Measurements from ENCODE around the gene GPX1. TPM values are rescaled to one million over a fixed set of nuclear protein-coding genes. Genes with fewer than 3 reads are reported as not detected.
"Not testable (repeated sequence)": the region's sequence is repeated elsewhere in the genome, so short reads cannot be mapped to it uniquely, and the experiment has no call there.

Gene GPX1
- total RNA-seq, result 118 TPM
- 100 to 1,000 TPM; 124 to 153 (median 143) TPM for polyA plus RNA-seq (ENCODE audit: insufficient read depth in 1 of 8, insufficient read length in 8 of 8, low replicate concordance in 1 of 8)
- long read RNA-seq, donor 1, transcript GPX1-202 (2 exons, 1,151 nt), result major isoform, 41 of 57 reads
- long read RNA-seq, donor 1, transcript GPX1-201 (1 exons, 1,135 nt), result minor isoform, 15 of 57 reads
- long read RNA-seq, donor 1, partial matches to known transcripts, result 0 of 57 reads
- long read RNA-seq, donor 1, other reads (novel, unspliced or antisense), result 0 of 57 reads
- long read RNA-seq, donor 2, partial matches to known transcripts, result 0 of 6 reads
- long read RNA-seq, donor 2, other reads (novel, unspliced or antisense), result 0 of 6 reads
- long read RNA-seq, donor 3, transcript GPX1-202 (2 exons, 1,151 nt), result major isoform, 91 of 120 reads
- long read RNA-seq, donor 3, transcript GPX1-201 (1 exons, 1,135 nt), result minor isoform, 28 of 120 reads
- long read RNA-seq, donor 3, partial matches to known transcripts, result 0 of 120 reads
- long read RNA-seq, donor 3, other reads (novel, unspliced or antisense), result 0 of 120 reads
- long read RNA-seq, donor 4, transcript GPX1-202 (2 exons, 1,151 nt), result major isoform, 60 of 78 reads
- long read RNA-seq, donor 4, transcript GPX1-201 (1 exons, 1,135 nt), result minor isoform, 18 of 78 reads
- long read RNA-seq, donor 4, partial matches to known transcripts, result 0 of 78 reads
- long read RNA-seq, donor 4, other reads (novel, unspliced or antisense), result 0 of 78 reads
- long read RNA-seq, donor 5, transcript GPX1-201 (1 exons, 1,135 nt), result minor isoform, 74 of 296 reads
- long read RNA-seq, donor 5, transcript GPX1-202 (2 exons, 1,151 nt), result major isoform, 222 of 296 reads
- long read RNA-seq, donor 5, partial matches to known transcripts, result 0 of 296 reads
- long read RNA-seq, donor 5, other reads (novel, unspliced or antisense), result 0 of 296 reads
- long read RNA-seq, donor 6, transcript GPX1-201 (1 exons, 1,135 nt), result minor isoform, 49 of 172 reads
- long read RNA-seq, donor 6, transcript GPX1-202 (2 exons, 1,151 nt), result major isoform, 122 of 172 reads
- long read RNA-seq, donor 6, partial matches to known transcripts, result 0 of 172 reads
- long read RNA-seq, donor 6, other reads (novel, unspliced or antisense), result 0 of 172 reads
- long read RNA-seq, donor 7, transcript GPX1-201 (1 exons, 1,135 nt), result minor isoform, 59 of 131 reads
- long read RNA-seq, donor 7, transcript GPX1-202 (2 exons, 1,151 nt), result major isoform, 69 of 131 reads
- long read RNA-seq, donor 7, partial matches to known transcripts, result 0 of 131 reads
- long read RNA-seq, donor 7, other reads (novel, unspliced or antisense), result 0 of 131 reads
- long read RNA-seq, donor 8, transcript GPX1-201 (1 exons, 1,135 nt), result minor isoform, 34 of 81 reads
- long read RNA-seq, donor 8, transcript GPX1-202 (2 exons, 1,151 nt), result major isoform, 47 of 81 reads
- long read RNA-seq, donor 8, partial matches to known transcripts, result 0 of 81 reads
- long read RNA-seq, donor 8, other reads (novel, unspliced or antisense), result 0 of 81 reads
- long read RNA-seq, donor 9, transcript GPX1-201 (1 exons, 1,135 nt), result minor isoform, 50 of 119 reads
- long read RNA-seq, donor 9, transcript GPX1-202 (2 exons, 1,151 nt), result major isoform, 68 of 119 reads
- long read RNA-seq, donor 9, partial matches to known transcripts, result 0 of 119 reads
- long read RNA-seq, donor 9, other reads (novel, unspliced or antisense), result 0 of 119 reads
- long read RNA-seq, donor 10, transcript GPX1-202 (2 exons, 1,151 nt), result major isoform, 77 of 114 reads
- long read RNA-seq, donor 10, transcript GPX1-201 (1 exons, 1,135 nt), result minor isoform, 37 of 114 reads
- long read RNA-seq, donor 10, partial matches to known transcripts, result 0 of 114 reads
- long read RNA-seq, donor 10, other reads (novel, unspliced or antisense), result 0 of 114 reads
- long read RNA-seq, donor 11, transcript GPX1-201 (1 exons, 1,135 nt), result minor isoform, 35 of 113 reads
- long read RNA-seq, donor 11, transcript GPX1-202 (2 exons, 1,151 nt), result major isoform, 78 of 113 reads
- long read RNA-seq, donor 11, partial matches to known transcripts, result 0 of 113 reads
- long read RNA-seq, donor 11, other reads (novel, unspliced or antisense), result 0 of 113 reads

DNA sequence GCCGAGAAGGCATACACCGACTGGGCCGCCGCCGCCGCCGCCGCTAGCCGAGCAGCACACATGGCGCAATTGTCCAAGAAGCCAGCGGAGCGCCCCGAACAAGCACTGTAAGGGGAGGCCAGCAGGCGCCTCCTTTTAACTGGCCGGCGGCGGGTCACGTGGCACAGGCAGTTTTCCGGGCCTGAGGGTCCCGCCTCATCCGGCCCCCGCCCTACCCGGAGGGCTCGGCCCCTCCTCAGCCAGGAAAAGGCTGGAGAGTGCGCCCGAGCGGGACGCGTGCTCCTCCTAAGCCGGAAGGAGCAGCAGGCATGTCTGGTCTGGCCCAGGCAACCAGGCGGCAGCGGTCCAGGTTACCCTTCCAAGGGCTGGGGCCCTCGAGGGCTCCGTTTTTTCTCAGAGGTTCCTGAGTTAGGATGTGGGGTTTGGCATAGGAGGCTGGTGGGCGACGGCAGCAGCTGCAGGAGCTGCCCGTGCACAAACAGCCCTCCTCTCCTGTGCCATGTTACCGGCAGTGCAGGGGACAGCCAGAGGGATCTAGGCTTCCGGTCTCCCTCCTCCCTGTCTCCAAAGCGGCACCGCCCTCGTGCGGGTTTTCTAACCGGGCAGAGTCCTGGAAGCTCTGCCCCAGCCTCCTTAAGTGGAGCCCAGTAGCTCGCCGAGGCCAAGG lies at the start of gene GPX1:
GPX1 (minus strand) TSS at position 137 of the 667 bp plus-strand sequence; CDS start at position 62, 75 bp downstream.
- WGBS (ENCODE audit: insufficient coverage), result 1% methylated on average over 29 of the region's 46 CpGs
- peaks cover 26% of the 10 kb centered on the region for H3K4me1 ChIP-seq (ENCODE audit: control insufficient read depth, insufficient read depth, low read length)
- peaks cover 57% of the 10 kb centered on the region for H3K36me3 ChIP-seq (ENCODE audit: control insufficient read depth, insufficient read depth, low read length)

DNA sequence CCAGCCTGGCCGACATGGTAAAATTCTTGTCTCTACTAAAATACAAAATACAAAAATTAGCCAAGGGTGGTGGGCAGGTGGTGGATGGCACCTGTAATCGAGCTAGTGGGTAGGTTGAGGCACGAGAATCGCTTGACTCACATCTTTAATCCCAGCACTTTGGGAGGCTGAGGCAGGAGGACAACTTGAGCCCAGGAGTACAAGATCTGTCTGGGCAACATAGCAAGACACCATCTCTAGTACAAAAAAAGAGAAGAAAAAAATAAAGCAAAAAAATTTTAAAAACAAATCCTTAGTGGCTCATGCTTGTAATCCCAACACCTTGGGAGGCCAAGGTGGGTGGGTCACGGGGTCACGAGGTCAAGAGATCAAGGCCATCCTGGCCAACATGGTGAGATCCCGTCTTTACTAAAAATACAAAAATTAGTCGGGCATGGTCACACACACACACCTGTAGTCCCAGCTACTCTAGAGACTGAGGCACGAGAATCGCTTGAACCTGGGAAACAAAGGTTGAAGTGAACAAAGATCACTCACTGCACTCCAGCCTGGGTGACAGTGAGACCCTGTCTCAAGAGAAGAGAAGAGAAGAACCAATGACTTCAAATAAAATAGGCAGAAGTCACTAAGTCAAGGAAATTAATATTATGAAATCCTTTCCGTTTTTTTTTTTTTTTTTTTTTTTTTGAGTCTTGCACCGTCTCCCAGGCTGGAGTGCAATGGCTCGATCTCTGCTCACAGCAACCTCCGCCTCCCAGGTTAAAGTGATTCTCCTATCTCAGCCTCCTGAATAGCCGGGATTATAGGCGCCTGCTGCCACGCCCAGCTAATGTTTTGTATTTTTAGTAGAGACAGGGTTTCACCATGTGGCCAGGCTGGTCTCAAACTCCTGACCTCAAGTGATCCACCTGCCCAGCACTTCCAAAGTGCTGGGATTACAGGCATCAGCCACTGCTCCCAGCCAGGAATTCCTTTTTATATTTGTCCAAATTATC lies 48.7 kb upstream of the GPX1 start:
- H3K27me3 ChIP-seq (ENCODE audit: control insufficient read depth, insufficient read depth, low read length), result no peaks in the 10 kb centered on the region
- H3K27ac ChIP-seq (ENCODE audit: low read length), result peak overlapping the region; percentile 3
- DNase-seq, result no peak
- H3K4me3 ChIP-seq (ENCODE audit: low read length), result no peak overlapping the region
- H3K4me1 ChIP-seq (ENCODE audit: control insufficient read depth, insufficient read depth, low read length), result peaks cover 23% of the 10 kb centered on the region
- no peaks in the 10 kb centered on the region for H3K9me3 ChIP-seq (replicated peaks; ENCODE audit: control insufficient read depth, low read depth, low read length)
- peaks cover 8% of the 10 kb centered on the region for H3K36me3 ChIP-seq (ENCODE audit: control insufficient read depth, insufficient read depth, low read length)
- WGBS (ENCODE audit: insufficient coverage), result no CpG with 5 or more reads among the region's 17 CpGs

More for the DNA sequence above, at the start of gene GPX1:
- Histone ChIP-seq H3K9me3 (replicated peaks; ENCODE audit: control insufficient read depth, low read depth, low read length) (no peaks in the 10 kb centered on the region), H3K27me3 (ENCODE audit: control insufficient read depth, insufficient read depth, low read length) (no peaks in the 10 kb centered on the region), H3K27ac (ENCODE audit: low read length) (peak within 1 kb of the TSS; percentile 89), H3K4me3 (ENCODE audit: low read length) (peak within 1 kb of the TSS; percentile 73)
- peak; percentile 98 for DNase-seq

DNA sequence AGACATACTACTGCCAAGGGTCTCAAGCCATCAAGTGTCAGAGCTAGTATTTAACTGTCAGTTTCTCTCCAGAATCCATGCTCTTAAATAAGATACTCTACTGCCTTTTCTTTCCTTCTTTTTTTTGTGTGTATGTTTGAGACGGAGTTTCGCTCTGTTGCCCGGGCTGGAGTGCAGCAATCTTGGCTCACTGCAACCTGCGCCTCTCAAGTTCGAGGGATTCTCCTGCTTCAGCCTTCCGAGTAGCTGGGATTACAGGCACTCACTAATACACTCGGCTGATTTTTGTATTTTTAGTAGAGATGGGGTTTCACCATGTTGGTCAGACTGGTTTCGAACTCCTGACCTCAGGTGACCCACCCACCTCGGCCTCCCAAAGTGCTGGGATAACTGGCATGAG lies 47.4 kb upstream of the GPX1 start:
- H3K27ac ChIP-seq (ENCODE audit: low read length), result peak overlapping the region; percentile 35
- H3K4me1 ChIP-seq (ENCODE audit: control insufficient read depth, insufficient read depth, low read length), result peaks cover 23% of the 10 kb centered on the region
- H3K4me3 ChIP-seq (ENCODE audit: low read length); H3K9me3 ChIP-seq (replicated peaks; ENCODE audit: control insufficient read depth, low read depth, low read length); DNase-seq; H3K27me3 ChIP-seq (ENCODE audit: control insufficient read depth, insufficient read depth, low read length): not testable (repeated sequence)
- peaks cover 12% of the 10 kb centered on the region for H3K36me3 ChIP-seq (ENCODE audit: control insufficient read depth, insufficient read depth, low read length)
- WGBS (ENCODE audit: insufficient coverage), result 33% methylated on average over 5 of the region's 9 CpGs

DNA sequence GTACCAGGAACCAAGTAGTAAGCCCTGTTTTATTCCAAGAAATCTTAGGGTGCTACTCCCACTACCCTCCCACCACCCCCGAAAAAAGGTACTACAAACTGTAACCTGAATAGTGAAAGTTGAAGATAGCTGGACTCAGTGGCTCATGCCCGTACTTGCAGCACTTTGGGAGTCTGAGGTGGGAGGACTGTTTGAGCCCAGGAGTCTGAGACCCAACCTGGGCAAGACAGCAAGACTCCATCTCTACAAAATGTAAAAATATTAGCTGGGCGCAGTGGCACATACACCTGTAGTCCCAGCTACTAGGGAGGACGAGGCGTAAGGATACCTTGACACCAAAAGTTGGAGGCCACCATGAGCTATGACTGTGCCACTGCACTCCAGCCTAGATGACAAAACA lies 45.7 kb upstream of the GPX1 start:
- Histone ChIP-seq H3K9me3 (replicated peaks; ENCODE audit: control insufficient read depth, low read depth, low read length) (no peaks in the 10 kb centered on the region), H3K36me3 (ENCODE audit: control insufficient read depth, insufficient read depth, low read length) (peaks cover 12% of the 10 kb centered on the region), H3K4me1 (ENCODE audit: control insufficient read depth, insufficient read depth, low read length) (peaks cover 14% of the 10 kb centered on the region), H3K27ac (ENCODE audit: low read length) (no peak overlapping the region), H3K4me3 (ENCODE audit: low read length) (no peak overlapping the region), H3K27me3 (ENCODE audit: control insufficient read depth, insufficient read depth, low read length) (no peaks in the 10 kb centered on the region)
- no peak for DNase-seq
- WGBS (ENCODE audit: insufficient coverage), result 88% methylated on average over 3 of the region's 5 CpGs

DNA sequence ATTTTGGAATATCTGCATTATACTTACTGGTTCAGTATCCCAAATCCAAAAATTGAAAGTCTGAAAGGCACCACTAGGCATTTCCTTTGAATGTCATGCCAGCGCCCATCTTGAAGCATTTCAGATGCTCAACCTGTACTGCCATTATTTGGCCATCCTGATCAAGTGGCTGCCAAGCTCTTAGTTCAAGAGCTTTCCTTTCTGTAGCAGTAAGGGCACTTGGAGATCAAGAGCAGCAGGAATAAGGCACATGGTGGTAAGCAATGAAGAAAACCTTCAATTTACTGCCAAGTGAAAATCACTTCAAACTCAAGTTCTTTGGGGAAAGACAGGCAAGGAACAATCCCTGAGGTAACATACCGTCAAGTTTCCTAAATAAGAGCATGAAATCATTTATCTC lies 43.6 kb upstream of the GPX1 start:
- H3K36me3 ChIP-seq (ENCODE audit: control insufficient read depth, insufficient read depth, low read length), result peaks cover 14% of the 10 kb centered on the region
- WGBS (ENCODE audit: insufficient coverage), result no CpG with 5 or more reads among the region's 2 CpGs
- no peaks in the 10 kb centered on the region for H3K9me3 ChIP-seq (replicated peaks; ENCODE audit: control insufficient read depth, low read depth, low read length)
- no peak for DNase-seq
- H3K4me1 ChIP-seq (ENCODE audit: control insufficient read depth, insufficient read depth, low read length), result peaks cover 16% of the 10 kb centered on the region
- H3K4me3 ChIP-seq (ENCODE audit: low read length), result no peak overlapping the region
- no peaks in the 10 kb centered on the region for H3K27me3 ChIP-seq (ENCODE audit: control insufficient read depth, insufficient read depth, low read length)
- H3K27ac ChIP-seq (ENCODE audit: low read length), result no peak overlapping the region

DNA sequence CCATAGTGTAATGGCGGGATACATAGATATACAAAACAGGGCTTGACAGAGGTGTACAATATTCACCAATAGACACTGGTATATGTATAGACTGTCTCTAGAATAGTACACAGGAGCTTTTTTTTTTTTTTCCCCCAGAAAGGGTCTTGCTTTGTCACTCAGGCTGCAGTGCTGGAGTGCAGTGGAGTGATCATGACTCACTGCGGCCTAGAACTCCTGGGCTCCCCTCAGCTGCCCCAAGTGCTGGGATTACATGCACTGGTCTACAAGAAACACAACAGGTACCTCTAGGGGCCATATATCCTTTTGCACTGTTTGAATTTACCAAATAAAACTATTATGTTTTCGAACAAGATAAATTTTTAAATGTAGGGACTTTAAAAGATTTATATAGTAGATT lies 41.3 kb upstream of the GPX1 start:
- H3K4me1 ChIP-seq (ENCODE audit: control insufficient read depth, insufficient read depth, low read length), result peaks cover 7% of the 10 kb centered on the region
- H3K27ac ChIP-seq (ENCODE audit: low read length), result no peak overlapping the region
- H3K36me3 ChIP-seq (ENCODE audit: control insufficient read depth, insufficient read depth, low read length), result peaks cover 31% of the 10 kb centered on the region
- H3K4me3 ChIP-seq (ENCODE audit: low read length), result no peak overlapping the region
- no CpG with 5 or more reads among the region's 3 CpGs for WGBS (ENCODE audit: insufficient coverage)
- H3K9me3 ChIP-seq (replicated peaks; ENCODE audit: control insufficient read depth, low read depth, low read length), result no peaks in the 10 kb centered on the region
- DNase-seq, result no peak
- H3K27me3 ChIP-seq (ENCODE audit: control insufficient read depth, insufficient read depth, low read length), result no peaks in the 10 kb centered on the region

DNA sequence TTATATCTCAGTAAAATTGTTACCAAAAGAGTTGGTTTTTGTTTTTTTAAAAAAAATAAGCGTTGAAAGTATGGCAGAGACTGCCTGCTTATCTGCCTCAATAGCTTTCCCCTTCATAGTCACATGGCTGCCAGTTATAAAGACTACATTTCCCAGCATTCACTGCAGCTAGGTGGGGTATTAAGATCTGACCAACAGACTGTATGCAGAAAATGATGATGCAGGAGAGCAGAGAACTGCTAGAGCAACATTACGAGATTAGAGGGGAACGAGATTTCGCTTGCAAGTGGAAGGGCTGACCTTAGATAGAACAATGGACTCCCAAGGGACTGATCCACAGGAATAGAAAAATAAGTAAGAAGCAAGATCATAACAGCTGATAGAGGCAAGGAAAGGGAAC lies 39.3 kb upstream of the GPX1 start:
- peaks cover 24% of the 10 kb centered on the region for H3K36me3 ChIP-seq (ENCODE audit: control insufficient read depth, insufficient read depth, low read length)

DNA sequence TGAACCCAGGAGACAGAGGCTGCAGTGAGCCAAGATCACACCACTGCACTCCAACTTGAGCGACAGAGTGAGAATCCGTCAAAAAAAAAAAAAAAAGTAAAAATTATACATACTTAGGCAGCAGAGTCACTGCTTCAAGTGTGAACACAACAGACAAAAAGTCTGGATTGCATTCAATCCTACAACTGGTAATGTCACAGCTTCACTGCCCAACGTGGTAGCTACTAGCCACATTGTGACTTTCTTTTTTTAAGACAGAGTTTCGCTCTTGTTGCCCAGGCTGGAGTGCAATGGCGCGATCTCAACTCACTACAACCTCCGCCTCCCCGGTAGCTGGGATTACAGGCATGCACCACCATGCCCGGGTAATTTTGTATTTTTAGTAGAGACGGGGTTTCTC lies 33.2 kb upstream of the GPX1 start:
- DNase-seq; H3K9me3 ChIP-seq (replicated peaks; ENCODE audit: control insufficient read depth, low read depth, low read length); H3K4me1 ChIP-seq (ENCODE audit: control insufficient read depth, insufficient read depth, low read length); H3K27ac ChIP-seq (ENCODE audit: low read length); H3K27me3 ChIP-seq (ENCODE audit: control insufficient read depth, insufficient read depth, low read length); H3K4me3 ChIP-seq (ENCODE audit: low read length): not testable (repeated sequence)
- no CpG with 5 or more reads among the region's 10 CpGs for WGBS (ENCODE audit: insufficient coverage)
- H3K36me3 ChIP-seq (ENCODE audit: control insufficient read depth, insufficient read depth, low read length), result peaks cover 14% of the 10 kb centered on the region

More for the DNA sequence above, 39.3 kb upstream of the GPX1 start:
- Histone ChIP-seq H3K27me3 (ENCODE audit: control insufficient read depth, insufficient read depth, low read length) (no peaks in the 10 kb centered on the region), H3K27ac (ENCODE audit: low read length) (no peak overlapping the region), H3K9me3 (replicated peaks; ENCODE audit: control insufficient read depth, low read depth, low read length) (no peaks in the 10 kb centered on the region), H3K4me1 (ENCODE audit: control insufficient read depth, insufficient read depth, low read length) (peaks cover 7% of the 10 kb centered on the region), H3K4me3 (ENCODE audit: low read length) (no peak overlapping the region)
- DNase-seq, result peak; percentile 76
- WGBS (ENCODE audit: insufficient coverage), result 50% methylated on average over 3 of the region's 4 CpGs
